Skin epidermis (tissue), 12 donors: Measurements from ENCODE around the gene SEC31B.

Source experiments
- H3K27ac ChIP-seq, 21 experiments: fragments of 200-600 bp; sonication (generic) in 11 of 21; one replicate each; pipeline ENCODE4 v1.5.0; 2020; ENCODE audit warnings: mild to moderate bottlenecking in 3 of 21, inconsistent platforms in 2 of 21, moderate library complexity in 2 of 21
- H3K4me3 ChIP-seq, 7 experiments: fragments of 200-600 bp; sonication (generic) in 2 of 7; one replicate each; pipeline ENCODE4 v1.5.0; 2020; ENCODE audit warnings: inconsistent platforms in 2 of 7, mild to moderate bottlenecking in 2 of 7, moderate library complexity in 1 of 7

SEC31B gene

GRCh38 chr10:100505164-100505563 is 14.5 kb downstream of the SEC31B start:
- H3K4me3 ChIP-seq = no peak overlapping the region
- H3K27ac ChIP-seq = no peak overlapping the region

GRCh38 chr10:100504096-100504495 is 15.6 kb downstream of the SEC31B start:
- no peak overlapping the region for H3K4me3 ChIP-seq
- no peak overlapping the region for H3K27ac ChIP-seq

- Histone ChIP-seq H3K4me3 (no peak overlapping the region), H3K27ac (no peak overlapping the region)
Measured at GRCh38 chr10:100502926-100503494, 16.7 kb downstream of the SEC31B start.

- Histone ChIP-seq H3K4me3 (no peak overlapping the region), H3K27ac (no peak overlapping the region)
Measured at GRCh38 chr10:100501423-100501822, 18.2 kb downstream of the SEC31B start.

GRCh38 chr10:100498059-100498458 is 21.6 kb downstream of the SEC31B start:
- Histone ChIP-seq H3K27ac (no peak overlapping the region), H3K4me3 (no peak overlapping the region)

GRCh38 chr10:100496567-100496966 is 23.1 kb downstream of the SEC31B start:
- Histone ChIP-seq H3K4me3 (no peak overlapping the region), H3K27ac (no peak overlapping the region)

- Histone ChIP-seq H3K27ac (no peak overlapping the region), H3K4me3 (no peak overlapping the region)
Measured at GRCh38 chr10:100490531-100490930, 29.1 kb downstream of the SEC31B start.

GRCh38 chr10:100489396-100489795 is 30.3 kb downstream of the SEC31B start:
- H3K27ac ChIP-seq = no peak overlapping the region
- H3K4me3 ChIP-seq = no peak overlapping the region

- Histone ChIP-seq H3K27ac (no peak overlapping the region), H3K4me3 (no peak overlapping the region)
Measured at GRCh38 chr10:100487529-100487928, 32.1 kb downstream of the SEC31B start.

- H3K4me3 ChIP-seq = no peak overlapping the region
- H3K27ac ChIP-seq = no peak overlapping the region
Measured at GRCh38 chr10:100485801-100486495, 33.7 kb downstream of the SEC31B start.

- no peak overlapping the region for H3K27ac ChIP-seq
Measured at GRCh38 chr10:100485366-100485765, 34.3 kb downstream of the SEC31B start.

GRCh38 chr10:100483876-100484666 is 35.6 kb downstream of the SEC31B start:
- H3K27ac ChIP-seq = no peak overlapping the region
- no peak overlapping the region for H3K4me3 ChIP-seq

More at GRCh38 chr10:100485366-100485765, 34.3 kb downstream of the SEC31B start:
- no peak overlapping the region for H3K4me3 ChIP-seq

GRCh38 chr10:100482834-100483185 is 36.9 kb downstream of the SEC31B start:
- Histone ChIP-seq H3K27ac (no peak overlapping the region), H3K4me3 (peak overlapping the region; percentile 25 to 47 (median 35))

GRCh38 chr10:100482181-100482833 is 37.4 kb downstream of the SEC31B start:
- H3K4me3 ChIP-seq = peak overlapping the region; percentile 25 to 47 (median 35)
- H3K27ac ChIP-seq = no peak overlapping the region

- H3K4me3 ChIP-seq = peak overlapping the region; percentile 25 to 47 (median 35)
- no peak overlapping the region for H3K27ac ChIP-seq
Measured at GRCh38 chr10:100481462-100482081, 38.1 kb downstream of the SEC31B start.

GRCh38 chr10:100480002-100480401 is 39.7 kb downstream of the SEC31B start:
- no peak overlapping the region for H3K4me3 ChIP-seq
- no peak overlapping the region for H3K27ac ChIP-seq

- Histone ChIP-seq H3K4me3 (no peak overlapping the region), H3K27ac (no peak overlapping the region)
Measured at GRCh38 chr10:100479037-100479436, 40.6 kb downstream of the SEC31B start.

- H3K27ac ChIP-seq = no peak overlapping the region
- H3K4me3 ChIP-seq = no peak overlapping the region
Measured at GRCh38 chr10:100477970-100478369, 41.7 kb downstream of the SEC31B start.

GRCh38 chr10:100470367-100470766 is 49.3 kb downstream of the SEC31B start:
- no peak overlapping the region for H3K4me3 ChIP-seq
- no peak overlapping the region for H3K27ac ChIP-seq

GRCh38 chr10:100469756-100470155 is 49.9 kb downstream of the SEC31B start:
- H3K4me3 ChIP-seq = no peak overlapping the region
- H3K27ac ChIP-seq = no peak overlapping the region
